Activated T-cell treated with anti-CD3 and anti-CD28 coated beads for 48 hours (primary cell): ENCODE data around the gene CTAG1B.
"Not testable (repeated sequence)": the region's sequence is repeated elsewhere in the genome, so short reads cannot be mapped to it uniquely, and the experiment has no call there.

Experiments
- DNase-seq: peaks from one replicate; pipeline ENCODE4 v3.0.0-alpha.2; 2020; ENCODE audit warnings: low read depth

The CTAG1B gene

GRCh38 chrX:154620767-154621414, 1.8 kb upstream of the CTAG1B start:
- DNase-seq = not testable (repeated sequence)

GRCh38 chrX:154613586-154613985, 5.5 kb downstream of the CTAG1B start:
- DNase-seq = not testable (repeated sequence)

- not testable (repeated sequence) for DNase-seq
Measured at GRCh38 chrX:154611146-154611545, 7.9 kb downstream of the CTAG1B start.

GRCh38 chrX:154608823-154609222, 10.3 kb downstream of the CTAG1B start:
- DNase-seq = not testable (repeated sequence)

- not testable (repeated sequence) for DNase-seq
Measured at GRCh38 chrX:154607976-154608375, 11.1 kb downstream of the CTAG1B start.

GRCh38 chrX:154607370-154607769, 11.7 kb downstream of the CTAG1B start:
- no peak for DNase-seq

- DNase-seq = no peak
Measured at GRCh38 chrX:154605566-154605965, 13.5 kb downstream of the CTAG1B start.

GRCh38 chrX:154603438-154604430, 15.3 kb downstream of the CTAG1B start:
- no peak for DNase-seq

GRCh38 chrX:154602766-154603437, 16.2 kb downstream of the CTAG1B start:
- DNase-seq = no peak

GRCh38 chrX:154602226-154602625, 16.9 kb downstream of the CTAG1B start:
- no peak for DNase-seq

- no peak for DNase-seq
Measured at GRCh38 chrX:154600759-154601374, 18.2 kb downstream of the CTAG1B start.

GRCh38 chrX:154599531-154599930, 19.6 kb downstream of the CTAG1B start:
- no peak for DNase-seq

GRCh38 chrX:154598656-154599055, 20.4 kb downstream of the CTAG1B start:
- no peak for DNase-seq

GRCh38 chrX:154597221-154597620, 21.9 kb downstream of the CTAG1B start:
- DNase-seq = no peak

GRCh38 chrX:154596290-154596929, 22.7 kb downstream of the CTAG1B start:
- DNase-seq = no peak

GRCh38 chrX:154595559-154596249, 23.4 kb downstream of the CTAG1B start:
- no peak for DNase-seq

GRCh38 chrX:154594491-154594890, 24.6 kb downstream of the CTAG1B start:
- DNase-seq = no peak

- no peak for DNase-seq
Measured at GRCh38 chrX:154593201-154593600, 25.9 kb downstream of the CTAG1B start.

GRCh38 chrX:154592505-154592904, 26.6 kb downstream of the CTAG1B start:
- no peak for DNase-seq

GRCh38 chrX:154590415-154590814, 28.7 kb downstream of the CTAG1B start:
- not testable (repeated sequence) for DNase-seq
